Muscle of back (tissue), 13 donors: ENCODE results near the gene ARR3. TPM values are rescaled to one million over a fixed set of nuclear protein-coding genes. Genes with fewer than 3 reads are reported as not detected.
"Not testable (repeated sequence)": the region's sequence is repeated elsewhere in the genome, so short reads cannot be mapped to it uniquely, and the experiment has no call there.

Source experiments
- DNase-seq, 3 donors: peaks; one replicate each; pipeline versions ENCODE4 v3.0.0 to v3.0.0-alpha.2; 2013
- long read RNA-seq, 9 donors: transcript quantifications; one replicate each; lab custom pipeline, GENCODE V29; 2026
- polyA plus RNA-seq, 10 donors: library from polyadenylated mRNA; unstranded; fragments of 120-200 nt; gene quantifications; one replicate each; pipeline ENCODE4 v1.2.1, GENCODE V29; 2013; ENCODE audit not compliant: insufficient read length in 10 of 10

The ARR3 gene
- under 1 TPM in 8 of 10 donors, not detected in 2; 0.09 to 0.62 (median 0.40) TPM for polyA plus RNA-seq
- long read RNA-seq, donor 1 = 0 reads
- long read RNA-seq, donor 2 = 0 reads
- long read RNA-seq, donor 3 = 0 reads
- long read RNA-seq, donor 4 = 0 reads
- long read RNA-seq, donor 5, partial matches to known transcripts = 11 of 58 reads
- long read RNA-seq, donor 5, other reads (novel, unspliced or antisense) = 47 of 58 reads
- long read RNA-seq, donor 6 = 0 reads
- long read RNA-seq, donor 7 = 0 reads
- long read RNA-seq, donor 8 = 0 reads
- long read RNA-seq, donor 9 = 0 reads

DNA sequence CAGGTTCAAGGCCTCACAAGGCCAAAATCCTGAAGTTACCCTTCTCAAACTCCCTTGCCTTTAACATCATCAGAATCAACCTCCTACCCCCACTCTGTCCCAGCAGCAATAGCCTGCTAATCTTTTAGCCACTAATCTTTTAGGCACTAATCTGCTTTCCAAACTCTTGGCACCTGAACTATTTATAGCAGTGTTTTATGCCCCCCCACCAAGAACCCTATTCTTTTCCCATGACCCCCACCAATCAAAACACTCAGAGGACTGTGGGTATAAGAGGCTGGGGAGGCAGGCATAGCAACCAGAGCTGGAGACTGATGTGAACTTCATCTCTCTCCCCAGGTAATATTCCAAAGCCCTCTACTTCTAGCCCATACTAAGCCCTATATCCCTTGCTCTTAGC lies at the start of gene ARR3:
ARR3 (plus strand) TSS at position 301 of the 400 bp plus-strand sequence. CDS start 1,052 bp downstream, outside the sequence.
- no peak for DNase-seq

DNA sequence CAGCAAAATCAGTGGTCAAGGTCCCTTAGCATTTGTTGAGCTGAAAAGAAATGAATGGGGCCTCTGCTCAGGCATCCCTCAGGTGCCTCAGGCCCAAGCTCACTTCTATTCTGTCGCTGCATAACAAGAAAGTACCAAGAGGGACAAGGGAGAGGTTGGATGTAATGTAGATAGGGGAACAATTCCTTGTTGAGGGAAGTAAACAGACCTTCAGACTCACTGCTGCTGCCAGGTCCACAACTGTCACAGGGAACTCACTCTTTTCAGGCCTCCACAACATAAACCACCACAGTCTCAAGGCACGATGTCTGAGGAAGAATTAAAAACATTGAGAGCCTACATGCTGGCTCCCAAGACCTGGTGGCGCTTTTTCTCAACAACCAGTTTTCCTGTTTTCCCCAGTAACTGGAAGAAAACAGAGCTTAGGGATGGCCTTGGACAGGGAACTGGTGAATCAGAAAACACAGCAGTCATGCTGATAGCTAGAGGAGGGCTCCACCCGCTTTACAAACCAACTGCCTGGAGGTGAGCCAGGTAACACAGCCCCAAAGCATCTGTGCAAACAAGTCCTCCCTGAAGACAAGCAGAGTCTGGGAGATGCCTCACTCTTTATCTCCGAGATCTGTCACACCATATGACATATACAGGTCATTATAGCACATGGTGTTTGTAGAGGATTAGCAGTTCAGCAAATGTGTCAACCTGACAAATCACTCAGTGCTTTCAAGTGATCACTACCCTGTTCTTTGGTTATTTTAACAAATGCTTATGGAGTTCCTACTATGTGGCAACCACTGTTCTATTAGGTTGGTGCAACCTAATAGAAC lies 48.0 kb upstream of the ARR3 start:
- DNase-seq = no peak

DNA sequence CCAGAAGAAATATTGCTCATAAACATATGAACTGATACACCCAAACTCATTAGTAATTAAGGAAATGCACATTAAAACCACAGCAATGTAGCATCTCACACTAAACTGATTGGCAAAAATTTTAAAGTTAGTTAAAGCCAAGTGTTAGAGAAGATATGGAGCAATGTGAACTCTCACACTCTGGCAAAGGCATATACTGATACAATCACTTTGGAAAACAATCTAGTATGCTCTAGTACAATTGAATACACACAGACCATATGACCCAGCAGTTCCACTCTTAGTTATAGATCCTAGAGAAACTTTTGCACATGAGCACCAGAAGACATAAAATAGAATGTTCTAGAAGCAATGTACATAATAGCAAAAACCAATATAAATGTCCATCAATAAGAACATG lies 42.1 kb upstream of the ARR3 start:
- no peak for DNase-seq

DNA sequence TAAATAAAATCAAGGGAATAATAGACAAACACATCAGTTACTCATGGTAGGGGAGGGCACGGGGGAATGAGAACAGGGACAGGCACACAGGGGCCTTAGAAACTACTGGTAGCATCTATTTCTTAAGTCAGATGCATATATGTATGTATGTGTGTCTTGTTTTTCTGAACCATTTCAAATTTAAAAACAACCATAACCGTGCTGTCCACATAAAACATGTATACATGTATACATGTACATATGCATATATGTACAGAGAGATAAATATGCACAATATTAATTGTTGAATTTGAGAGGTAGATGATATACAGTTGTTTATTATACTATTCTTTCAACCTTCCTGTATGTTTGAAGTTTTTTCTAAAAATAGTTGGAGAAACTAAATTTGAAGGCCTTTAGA lies 41.4 kb upstream of the ARR3 start:
- DNase-seq = no peak

DNA sequence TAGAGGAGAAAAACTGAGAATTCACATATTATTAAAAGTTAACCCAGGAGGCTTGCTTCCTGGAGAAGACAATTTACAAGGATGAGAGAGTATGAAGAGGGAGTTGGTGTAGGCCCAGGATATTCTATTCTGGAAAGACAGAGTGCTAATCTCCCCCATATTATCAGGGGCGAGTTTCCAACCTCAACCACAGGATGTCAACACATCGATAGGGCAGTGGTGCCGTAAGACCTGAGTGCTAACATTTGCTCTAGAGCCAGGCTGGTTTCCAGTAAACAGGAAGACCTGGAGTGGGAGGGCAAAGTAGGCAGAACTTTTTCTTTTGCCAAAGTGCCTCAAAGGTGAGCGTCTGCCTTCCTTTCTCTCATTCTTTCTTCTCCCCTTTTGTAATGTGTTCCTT lies 36.5 kb upstream of the ARR3 start:
- DNase-seq = no peak

DNA sequence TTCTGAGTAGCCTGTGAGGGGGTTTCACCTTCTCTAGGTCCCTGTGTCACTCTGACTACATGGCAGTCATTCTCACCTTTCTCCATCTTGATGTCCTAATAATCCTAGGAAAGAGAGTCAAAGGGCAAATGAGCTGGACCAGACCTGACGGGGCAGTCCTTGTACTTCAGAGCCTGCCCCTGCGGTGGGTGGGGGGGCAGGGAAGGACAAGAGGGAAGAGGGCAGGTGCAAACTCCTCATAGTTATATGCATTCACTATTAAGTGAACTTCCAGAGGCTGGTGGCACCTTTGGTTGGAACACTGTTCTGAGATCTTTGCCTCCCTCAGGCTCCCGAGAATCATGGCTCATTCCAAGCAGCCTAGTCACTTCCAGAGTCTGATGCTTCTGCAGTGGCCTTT lies 33.8 kb upstream of the ARR3 start, which contains the start of gene AWAT1:
AWAT1 (plus strand) TSS at position 301 of the 400 bp plus-strand sequence; CDS start at position 342, 41 bp downstream.
- DNase-seq = no peak

DNA sequence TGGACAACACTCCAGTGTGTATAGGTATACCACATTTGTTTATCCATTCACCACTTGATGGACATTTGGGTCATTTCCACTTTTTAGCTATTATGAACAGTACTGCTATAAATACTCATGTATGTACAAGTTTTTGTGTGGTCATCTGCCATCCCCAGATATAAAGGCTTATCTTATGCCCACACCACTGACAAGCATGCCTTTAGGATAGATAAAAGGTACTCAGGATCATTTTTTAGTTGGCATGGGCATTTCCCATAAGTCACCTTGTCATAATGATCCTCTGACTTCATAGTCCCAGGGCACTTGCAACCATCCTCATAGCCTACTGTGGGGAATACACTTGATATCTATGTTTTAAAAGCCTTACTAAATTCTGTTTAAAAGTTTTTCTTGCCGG lies 27.4 kb upstream of the ARR3 start:
- DNase-seq = no peak

DNA sequence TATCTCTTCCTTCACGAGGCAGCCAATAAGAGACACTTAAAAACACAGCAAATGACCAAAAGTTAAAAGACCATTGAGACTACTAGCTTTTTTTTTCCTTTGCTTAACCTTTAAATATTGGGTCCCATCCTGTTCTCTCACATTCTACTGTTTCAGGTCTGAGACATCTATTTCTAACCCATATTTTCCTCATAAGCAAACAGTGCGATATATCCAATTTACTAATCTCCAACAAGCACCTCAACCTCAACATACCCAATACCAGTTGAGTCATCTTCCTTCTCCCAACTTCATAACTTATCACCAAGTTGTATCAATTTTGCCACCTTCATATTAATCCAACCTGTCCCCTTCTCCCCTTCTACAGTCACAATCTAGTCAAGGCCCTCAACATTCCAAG lies 26.6 kb upstream of the ARR3 start:
- DNase-seq = no peak

DNA sequence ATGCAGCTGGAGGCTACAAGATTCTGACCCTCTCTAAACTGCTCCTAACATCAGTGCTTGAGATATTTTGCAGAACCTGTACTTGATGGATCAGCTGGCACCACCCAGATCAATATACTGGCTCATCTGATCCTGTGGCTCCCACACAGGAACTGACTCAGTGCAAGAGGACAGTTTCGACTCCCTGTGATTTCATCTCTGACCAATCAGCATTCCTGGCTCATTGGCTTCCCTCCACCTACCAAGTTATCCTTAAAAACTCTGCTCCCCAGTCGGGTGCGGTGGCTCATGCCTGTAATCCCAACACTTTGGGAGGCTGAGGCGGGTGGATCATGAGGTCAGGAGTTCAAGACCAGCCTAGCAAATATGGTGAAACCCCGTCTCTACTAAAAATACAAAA lies 24.5 kb upstream of the ARR3 start:
- not testable (repeated sequence) for DNase-seq

DNA sequence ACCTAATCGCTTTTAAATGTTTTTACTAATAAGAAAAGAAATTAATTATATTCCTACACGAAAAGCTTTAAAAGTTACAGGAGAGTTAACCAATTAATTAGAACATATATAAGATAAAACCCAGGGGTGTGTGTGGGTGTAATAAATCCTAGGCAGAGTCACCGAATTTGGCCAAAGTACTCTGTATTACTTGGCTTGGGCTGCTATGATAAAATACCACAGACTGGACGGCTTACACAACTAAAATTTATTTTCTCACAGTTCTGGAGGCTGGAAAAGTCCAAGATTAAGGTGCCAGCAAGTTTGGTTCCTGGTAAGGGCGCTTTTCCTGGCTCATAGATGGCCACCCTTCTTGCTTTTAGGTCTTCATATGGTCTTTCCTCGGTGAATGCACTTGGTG lies 23.3 kb upstream of the ARR3 start:
- DNase-seq = no peak

DNA sequence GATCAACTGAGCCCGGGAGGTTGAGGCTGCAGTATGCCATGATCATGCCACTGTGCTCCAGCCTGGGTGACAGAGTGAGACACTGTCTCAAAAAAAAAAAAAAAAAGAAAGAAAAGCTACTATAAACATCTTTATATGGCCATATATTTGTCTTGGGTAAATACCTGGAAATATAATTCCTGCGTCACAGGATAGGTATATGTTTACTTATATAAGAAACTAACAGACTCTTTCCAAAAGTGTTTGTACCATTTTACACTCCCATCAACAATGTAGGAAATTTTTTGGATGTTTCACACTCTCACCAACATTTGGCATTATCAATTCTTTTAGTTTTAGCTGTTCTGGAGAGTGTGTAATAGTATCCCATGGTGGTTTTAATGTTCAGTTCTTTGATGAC lies 20.9 kb upstream of the ARR3 start:
- DNase-seq = no peak

DNA sequence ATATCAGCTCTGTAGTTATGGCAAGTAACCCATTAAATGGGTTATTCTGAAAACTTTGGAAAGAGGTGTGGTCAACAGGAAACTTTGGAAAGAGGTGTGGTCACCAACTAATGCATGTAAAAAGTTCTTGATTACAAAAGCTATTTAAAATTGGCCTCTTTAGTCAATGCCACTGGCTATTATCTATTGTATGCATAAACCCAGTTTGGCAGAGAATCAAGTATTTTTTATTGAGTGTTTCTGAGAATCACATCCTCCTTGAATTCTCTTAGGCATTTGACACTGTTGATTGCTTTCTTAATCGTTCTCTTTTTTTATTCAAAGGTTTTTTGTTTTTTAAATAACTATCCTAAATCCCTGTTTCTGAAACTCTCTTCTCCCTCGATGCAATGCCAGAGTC lies 15.6 kb upstream of the ARR3 start:
- no peak for DNase-seq

DNA sequence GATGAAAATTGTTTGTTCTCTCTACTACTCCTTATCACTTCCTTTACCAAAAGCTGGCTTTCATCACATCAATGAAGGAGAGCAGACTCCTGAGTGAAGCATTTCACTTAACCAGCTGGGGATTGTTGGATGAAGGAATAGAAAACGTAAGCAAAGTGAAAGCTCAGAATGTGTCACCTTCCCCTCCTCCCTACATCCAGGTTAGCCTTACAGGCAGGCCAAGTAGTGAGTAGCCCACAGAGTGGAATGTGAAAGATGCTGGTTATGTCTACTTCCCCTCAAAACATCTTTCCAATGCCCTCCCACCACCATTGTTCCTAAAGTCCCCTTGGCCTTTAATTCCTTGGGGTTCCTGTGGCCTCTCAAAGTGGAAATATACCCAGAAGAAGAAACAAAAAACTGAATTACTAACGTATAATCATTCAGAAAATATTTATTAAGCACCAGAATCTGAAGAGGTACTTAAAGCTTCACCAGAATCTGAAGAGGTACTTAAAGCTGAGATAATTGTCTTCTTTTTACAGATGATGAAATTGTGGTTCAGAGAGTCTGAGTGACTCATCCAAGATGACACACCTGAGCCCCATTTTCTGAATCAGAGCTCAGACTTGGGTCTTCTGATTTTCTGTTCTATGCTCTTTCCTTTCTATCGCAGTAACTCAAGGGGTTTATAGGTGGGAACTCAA lies 14.6 kb upstream of the ARR3 start:
- no peak for DNase-seq

DNA sequence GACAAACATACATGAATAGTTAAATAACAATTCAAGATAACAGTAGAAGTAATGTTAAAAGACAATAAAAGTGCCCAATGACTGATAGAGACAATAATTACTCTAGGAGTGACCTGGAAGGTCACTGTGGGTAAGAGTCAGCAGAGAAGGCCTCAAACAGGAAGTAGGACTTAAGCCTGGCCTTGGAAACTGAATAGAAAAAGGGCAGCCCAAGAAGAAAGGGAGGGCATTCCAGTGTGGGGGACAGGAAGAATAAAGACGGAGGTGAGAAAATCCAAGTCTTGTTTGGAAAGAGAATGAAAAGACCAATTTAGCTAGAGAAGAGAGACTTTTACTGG lies 14.1 kb upstream of the ARR3 start:
- no peak for DNase-seq

DNA sequence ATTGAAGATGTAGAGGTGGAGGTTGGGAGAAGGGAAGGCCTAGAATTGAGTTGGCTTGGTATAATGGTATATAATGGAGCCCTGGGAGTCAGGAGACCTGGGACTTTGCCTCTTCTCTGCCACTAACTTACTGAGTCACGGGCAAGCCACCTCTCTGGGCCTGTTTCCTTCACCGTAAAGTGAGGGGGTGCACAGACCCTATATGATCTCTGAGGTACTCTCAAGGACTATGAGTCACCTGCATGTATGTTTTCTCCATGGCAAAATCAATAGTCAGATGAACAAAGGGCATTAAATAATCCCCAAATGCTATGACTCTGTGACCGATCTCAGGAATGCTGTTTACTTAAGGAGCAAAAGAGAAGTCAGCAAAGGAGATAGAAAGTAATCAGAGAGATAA lies 13.2 kb upstream of the ARR3 start:
- no peak for DNase-seq

DNA sequence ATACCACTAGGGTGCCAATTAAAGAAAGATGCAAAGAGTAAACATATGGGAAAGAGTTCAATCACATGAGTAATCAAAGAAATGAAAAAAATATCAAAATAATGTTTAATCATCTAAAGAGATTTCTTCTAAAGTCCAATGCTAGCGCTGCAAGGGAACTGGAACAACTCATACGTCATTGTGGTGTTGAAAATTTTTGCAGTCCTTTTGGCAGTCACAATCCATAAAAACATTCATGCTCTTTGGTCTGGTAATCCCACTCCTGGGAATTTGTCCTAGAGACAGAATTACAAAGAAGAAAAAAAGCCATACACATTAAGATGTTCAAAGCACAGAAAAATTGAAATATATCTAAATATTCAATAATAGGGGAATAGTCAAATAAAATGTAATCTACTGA lies 12.7 kb upstream of the ARR3 start:
- DNase-seq = peak in 2 of 3 donors; percentile 7 to 10

DNA sequence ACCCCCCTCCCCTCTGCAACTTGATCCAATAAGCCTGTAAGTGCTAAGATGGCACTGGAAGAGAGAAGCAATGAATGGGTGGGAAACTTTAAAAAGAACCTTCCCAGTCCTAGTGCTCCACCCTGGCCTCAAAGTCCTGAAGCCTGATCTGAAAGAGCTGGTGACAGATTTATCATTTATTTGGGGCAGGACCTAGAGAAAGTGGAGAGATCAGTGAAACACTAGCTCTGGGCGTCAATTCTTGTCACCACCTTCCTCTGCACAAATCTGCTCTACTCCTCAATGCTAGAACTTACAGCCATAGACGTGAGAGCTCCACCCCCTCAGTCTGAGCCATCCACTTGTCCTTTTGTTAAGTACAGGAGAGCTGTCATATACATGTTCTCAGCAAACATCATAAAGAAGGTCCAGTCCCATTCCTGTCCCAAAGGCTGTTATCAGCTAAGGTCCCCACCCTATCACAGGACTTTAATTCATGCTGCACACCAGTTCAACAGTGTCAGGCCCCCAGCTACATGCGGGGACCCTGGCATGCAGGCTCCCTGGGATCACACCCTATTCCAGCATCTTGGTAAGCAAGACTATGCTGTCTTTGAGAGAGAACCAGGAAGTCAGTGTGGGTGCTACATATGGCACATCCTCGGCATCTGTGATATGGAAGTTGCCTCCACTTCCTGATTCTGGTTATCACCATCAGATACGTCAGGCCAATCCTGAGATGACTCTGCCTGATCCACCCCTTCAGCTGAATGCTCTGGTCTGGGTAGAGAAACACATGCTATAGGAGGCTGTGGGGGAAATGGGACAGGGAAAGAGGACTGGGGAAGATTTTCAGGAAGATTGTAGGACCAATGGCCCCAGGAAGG lies 10.5 kb upstream of the ARR3 start:
- DNase-seq = no peak

DNA sequence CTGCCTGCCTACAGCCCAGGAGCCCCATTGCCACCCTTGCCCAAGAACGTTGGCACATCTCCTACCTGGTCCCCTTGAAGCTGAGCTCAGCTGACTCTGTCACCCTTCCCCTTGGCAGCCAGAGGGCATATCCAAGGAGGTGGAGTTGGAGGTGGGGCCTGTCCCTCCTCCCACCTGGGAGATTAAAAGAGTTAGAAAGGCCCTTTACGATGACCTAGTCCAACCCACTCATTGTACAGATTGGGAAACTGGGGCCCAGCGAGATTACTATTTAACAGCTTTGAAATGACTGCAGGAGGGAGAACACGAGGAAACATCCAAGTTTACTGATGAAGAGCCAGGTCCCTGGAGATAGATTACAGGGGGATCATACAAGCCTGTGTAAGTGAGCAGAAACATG lies 8.0 kb upstream of the ARR3 start, which contains the start of gene P2RY4:
P2RY4 (minus strand) TSS at position 101 of the 400 bp plus-strand sequence. CDS start 580 bp downstream, outside the sequence.
- no peak for DNase-seq

DNA sequence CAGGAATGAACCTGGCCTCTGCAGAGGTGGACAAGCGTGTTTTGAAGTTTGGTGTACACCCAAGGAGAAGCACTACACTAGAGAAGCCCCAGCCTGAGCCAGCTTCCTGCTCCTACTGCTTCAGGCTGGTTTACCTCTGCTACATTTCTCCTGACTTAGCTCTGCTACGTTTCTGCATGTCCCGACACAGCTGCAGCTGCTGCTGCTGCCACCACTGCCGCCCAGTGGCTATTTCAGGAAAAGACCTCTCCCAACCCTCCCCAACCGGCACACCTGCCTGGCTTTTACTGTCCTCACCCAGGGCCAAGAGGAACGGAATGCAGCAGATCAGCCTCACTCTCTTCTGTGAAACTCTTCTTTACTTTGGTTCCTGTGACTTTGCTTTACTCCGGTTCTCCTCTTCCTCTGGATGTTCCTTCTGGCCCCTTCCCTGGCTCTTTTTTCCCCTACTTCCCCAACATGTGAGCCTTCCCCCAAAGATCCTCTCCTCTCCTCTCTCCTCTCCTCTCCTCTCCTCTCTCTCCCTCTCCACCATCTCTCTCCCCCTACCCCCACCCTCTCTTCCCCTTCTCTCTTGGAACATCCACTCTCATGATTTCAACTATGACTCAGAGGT lies 5.1 kb upstream of the ARR3 start:
- DNase-seq = peak; percentile 1 to 4 (median 1)

DNA sequence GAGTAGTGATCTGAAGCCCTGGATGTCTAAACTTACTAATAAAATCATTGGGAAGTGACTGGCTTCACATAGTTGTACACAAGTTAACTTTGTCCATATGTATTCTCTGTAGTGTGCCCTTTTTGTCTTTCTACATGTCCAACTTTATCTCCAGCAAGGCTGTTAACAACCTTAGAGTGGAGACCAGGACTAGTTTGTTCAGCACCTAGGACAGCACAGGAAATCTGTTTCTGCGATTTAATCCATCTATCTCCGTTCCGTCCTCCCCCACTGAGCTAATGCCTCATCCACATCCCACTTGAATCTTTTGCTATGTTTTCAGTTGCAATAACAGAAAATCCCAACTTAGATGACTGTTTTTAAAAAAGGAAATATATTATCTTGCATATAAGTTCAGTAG lies 3.4 kb upstream of the ARR3 start:
- no peak for DNase-seq

DNA sequence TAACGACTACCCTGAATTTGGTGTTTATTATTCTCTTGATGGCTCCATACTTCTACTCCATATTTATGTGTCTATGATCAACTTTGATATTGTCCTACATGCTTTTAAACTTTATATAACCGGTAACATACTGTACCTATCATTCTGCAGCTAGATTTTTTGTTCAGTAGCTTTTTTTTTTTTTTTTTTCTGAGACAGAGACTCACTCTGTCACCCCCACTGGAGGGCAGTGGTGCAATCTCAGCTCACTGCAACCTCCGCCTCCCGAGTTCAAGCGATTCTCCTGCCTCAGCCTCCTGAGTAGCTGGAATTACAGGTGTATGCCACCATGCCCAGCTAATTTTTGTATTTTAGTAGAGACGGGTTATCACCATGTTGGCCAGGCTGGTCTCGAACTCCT lies 5.9 kb downstream of the ARR3 start:
- not testable (repeated sequence) for DNase-seq
